T-helper 17 cell (primary cell): Measurements from ENCODE around the gene SDHA. TPM values are rescaled to one million over a fixed set of nuclear protein-coding genes. Genes with fewer than 3 reads are reported as not detected.
A peak's percentile ranks its signal among the peaks of the same experiment; 100 is the strongest.
"Not testable (repeated sequence)": the region's sequence is repeated elsewhere in the genome, so short reads cannot be mapped to it uniquely, and the experiment has no call there.

ENCODE experiments used
- ATAC-seq: fragments of 150-1000 bp; cut with Tn5 transposase; 2 replicates; pipeline ENCODE4 v1.10.0; 2021; ENCODE audit warnings: mild to moderate bottlenecking, moderate library complexity
- DNase-seq, 3 donors: peaks; one replicate each; pipeline versions ENCODE4 v3.0.0 to v3.0.0-alpha.2; 2020 to 2021
- H3K9me3 ChIP-seq: one replicate; pipeline ENCODE4 v1.7.0; 2013; ENCODE audit warnings: low read length, mild to moderate bottlenecking; ENCODE audit not compliant: control insufficient read depth, poor library complexity, severe bottlenecking
- H3K27ac Mint-ChIP-seq: one replicate; pipeline ENCODE4 v1.8.0; 2022; ENCODE audit warnings: mild to moderate bottlenecking, moderate library complexity, mixed read lengths
- H3K27me3 Mint-ChIP-seq: one replicate; pipeline ENCODE4 v1.8.0; 2022; ENCODE audit warnings: mixed read lengths
- H3K36me3 Mint-ChIP-seq: one replicate; pipeline ENCODE4 v1.8.0; 2022; ENCODE audit warnings: low read depth, mixed read lengths
- H3K4me1 Mint-ChIP-seq: one replicate; pipeline ENCODE4 v1.8.0; 2022; ENCODE audit warnings: mild to moderate bottlenecking, mixed read lengths
- H3K4me3 Mint-ChIP-seq: one replicate; pipeline ENCODE4 v1.8.0; 2022; ENCODE audit warnings: mild to moderate bottlenecking, moderate library complexity, mixed read lengths
- total RNA-seq, 4 donors: library from RNA in 2 of 4; stranded (reverse) in 2 of 4; gene quantifications; one replicate each; pipeline ENCODE4 v1.2.3 and lab custom pipeline; 2022 to 2026

Gene SDHA
- total RNA-seq, 2 donors from 2014 or later = 170 to 171 TPM

- H3K27ac Mint-ChIP-seq = peak overlapping the region; percentile 91
- H3K9me3 ChIP-seq = no peaks in the 10 kb centered on the region
- peaks cover 9% of the 10 kb centered on the region for H3K4me1 Mint-ChIP-seq
- no peaks in the 10 kb centered on the region for H3K27me3 Mint-ChIP-seq
- ATAC-seq (no peak), DNase-seq (no peak)
- peaks cover 2% of the 10 kb centered on the region for H3K36me3 Mint-ChIP-seq
- H3K4me3 Mint-ChIP-seq = peak overlapping the region; percentile 80
Observed at GRCh38 chr5:252546-252945, 34.4 kb downstream of the SDHA start.

- not testable (repeated sequence) for H3K9me3 ChIP-seq, H3K4me1 Mint-ChIP-seq, H3K36me3 Mint-ChIP-seq, ATAC-seq, H3K4me3 Mint-ChIP-seq, H3K27me3 Mint-ChIP-seq, DNase-seq
- H3K27ac Mint-ChIP-seq = peak overlapping the region; percentile 71
Observed at GRCh38 chr5:254322-254721, 36.2 kb downstream of the SDHA start.

GRCh38 chr5:255116-255515 lies 37.0 kb downstream of the SDHA start:
- ATAC-seq, H3K4me1 Mint-ChIP-seq, DNase-seq, H3K27me3 Mint-ChIP-seq, H3K36me3 Mint-ChIP-seq, H3K4me3 Mint-ChIP-seq, H3K9me3 ChIP-seq: not testable (repeated sequence)
- peak overlapping the region; percentile 9 for H3K27ac Mint-ChIP-seq

GRCh38 chr5:256347-256746 lies 38.2 kb downstream of the SDHA start:
- not testable (repeated sequence) for H3K4me3 Mint-ChIP-seq, H3K36me3 Mint-ChIP-seq, H3K27ac Mint-ChIP-seq, ATAC-seq, H3K27me3 Mint-ChIP-seq, DNase-seq, H3K9me3 ChIP-seq, H3K4me1 Mint-ChIP-seq

GRCh38 chr5:257148-257547 lies 39.0 kb downstream of the SDHA start:
- no peaks in the 10 kb centered on the region for H3K36me3 Mint-ChIP-seq
- no peak overlapping the region for H3K27ac Mint-ChIP-seq
- H3K4me3 Mint-ChIP-seq = no peak overlapping the region
- DNase-seq = no peak
- ATAC-seq = no peak
- H3K27me3 Mint-ChIP-seq = no peaks in the 10 kb centered on the region
- no peaks in the 10 kb centered on the region for H3K9me3 ChIP-seq
- H3K4me1 Mint-ChIP-seq = peaks cover 9% of the 10 kb centered on the region

- not testable (repeated sequence) for H3K4me1 Mint-ChIP-seq, H3K27me3 Mint-ChIP-seq, ATAC-seq, DNase-seq, H3K4me3 Mint-ChIP-seq, H3K9me3 ChIP-seq, H3K36me3 Mint-ChIP-seq, H3K27ac Mint-ChIP-seq
Observed at GRCh38 chr5:263275-263974, 45.3 kb downstream of the SDHA start.

GRCh38 chr5:264338-264737 lies 46.2 kb downstream of the SDHA start:
- Mint-ChIP-seq H3K27me3 (no peaks in the 10 kb centered on the region), H3K27ac (no peak overlapping the region), H3K36me3 (peaks cover 2% of the 10 kb centered on the region)

GRCh38 chr5:266311-267026 lies 48.3 kb downstream of the SDHA start:
- not testable (repeated sequence) for H3K9me3 ChIP-seq, DNase-seq, H3K4me3 Mint-ChIP-seq, H3K27me3 Mint-ChIP-seq, H3K4me1 Mint-ChIP-seq, H3K36me3 Mint-ChIP-seq, ATAC-seq
- H3K27ac Mint-ChIP-seq = peak overlapping the region; percentile 16

More at GRCh38 chr5:264338-264737, 46.2 kb downstream of the SDHA start:
- DNase-seq = no peak
- ATAC-seq = no peak
- H3K9me3 ChIP-seq = no peaks in the 10 kb centered on the region
- H3K4me1 Mint-ChIP-seq = peaks cover 2% of the 10 kb centered on the region
- no peak overlapping the region for H3K4me3 Mint-ChIP-seq

- Mint-ChIP-seq H3K36me3 (peaks cover 2% of the 10 kb centered on the region), H3K4me1 (peaks cover 10% of the 10 kb centered on the region), H3K4me3 (no peak overlapping the region), H3K27me3 (no peaks in the 10 kb centered on the region), H3K27ac (peak overlapping the region; percentile 27)
- ATAC-seq (no peak), DNase-seq (no peak)
- H3K9me3 ChIP-seq = no peaks in the 10 kb centered on the region
Observed at GRCh38 chr5:267716-268115, 49.6 kb downstream of the SDHA start.

- Mint-ChIP-seq H3K4me3 (peak overlapping the region; percentile 95), H3K36me3 (peaks cover 2% of the 10 kb centered on the region), H3K27me3 (no peaks in the 10 kb centered on the region), H3K4me1 (peaks cover 24% of the 10 kb centered on the region), H3K27ac (no peak overlapping the region)
- no peak for DNase-seq
- H3K9me3 ChIP-seq = no peaks in the 10 kb centered on the region
- no peak for ATAC-seq
Observed at GRCh38 chr5:270340-270739, 52.2 kb downstream of the SDHA start.

GRCh38 chr5:271828-272167 lies 53.7 kb downstream of the SDHA start:
- DNase-seq, H3K9me3 ChIP-seq, H3K27me3 Mint-ChIP-seq, ATAC-seq, H3K36me3 Mint-ChIP-seq: not testable (repeated sequence)
- Mint-ChIP-seq H3K4me1 (peaks cover 24% of the 10 kb centered on the region), H3K27ac (peak overlapping the region; percentile 88), H3K4me3 (peak overlapping the region; percentile 95)

GRCh38 chr5:273091-273490 lies 55.0 kb downstream of the SDHA start:
- not testable (repeated sequence) for H3K9me3 ChIP-seq, DNase-seq, ATAC-seq, H3K27me3 Mint-ChIP-seq, H3K36me3 Mint-ChIP-seq
- Mint-ChIP-seq H3K4me1 (peaks cover 24% of the 10 kb centered on the region), H3K4me3 (peak overlapping the region; percentile 92), H3K27ac (peak overlapping the region; percentile 88)

GRCh38 chr5:273491-273890 lies 55.4 kb downstream of the SDHA start:
- H3K4me1 Mint-ChIP-seq = peaks cover 24% of the 10 kb centered on the region
- not testable (repeated sequence) for H3K27me3 Mint-ChIP-seq, DNase-seq, H3K36me3 Mint-ChIP-seq, H3K9me3 ChIP-seq, ATAC-seq
- H3K4me3 Mint-ChIP-seq = peak overlapping the region; percentile 92
- H3K27ac Mint-ChIP-seq = peak overlapping the region; percentile 88

- H3K4me3 Mint-ChIP-seq, H3K27ac Mint-ChIP-seq, DNase-seq, H3K36me3 Mint-ChIP-seq, ATAC-seq, H3K9me3 ChIP-seq, H3K27me3 Mint-ChIP-seq: not testable (repeated sequence)
- H3K4me1 Mint-ChIP-seq = peaks cover 26% of the 10 kb centered on the region
Observed at GRCh38 chr5:274346-274745, 56.2 kb downstream of the SDHA start.
